ENCODE measurements around the gene GLCCI1. TPM values are rescaled to one million over a fixed set of nuclear protein-coding genes. Genes with fewer than 3 reads are reported as not detected.

Gene GLCCI1
- polyA plus RNA-seq, 2 of the 4 experiments (the other 2 are of a cell fraction) = 1.2 to 2.8 TPM

DNA sequence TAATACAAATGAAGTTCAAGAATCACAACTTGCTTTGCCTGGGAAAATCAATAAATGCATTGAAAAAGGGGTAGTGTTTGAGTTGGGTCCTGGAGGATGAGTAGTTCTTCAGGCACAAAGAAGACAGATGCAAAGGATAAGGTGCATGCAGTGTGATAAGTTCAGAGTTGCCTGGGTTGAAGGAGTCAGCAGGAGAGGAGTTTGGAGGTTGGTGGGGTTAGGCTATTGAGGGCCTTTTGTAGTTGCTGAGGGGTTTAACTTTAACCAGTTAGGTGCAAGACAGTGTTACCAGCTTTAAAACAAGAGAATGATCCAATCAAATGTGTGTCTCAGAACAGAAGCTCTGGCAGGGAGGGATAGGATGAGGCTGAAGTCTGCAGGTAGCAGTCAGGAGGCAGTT lies 44.3 kb upstream of the GLCCI1 start:
- ChIA-PET CTCF (no interaction called here), POLR2A (no interaction called here)
- DNase-seq (ENCODE audit: low read depth in 1 of 2, low spot score in 1 of 2) (no peak), FAIRE-seq (no peak), ATAC-seq (no peak)
- no peak for TF ChIP-seq EHF (CRISPR knock-in tag; IDR thresholded peaks at IDR 0.05)
- TF ChIP-seq ESRRA (IDR thresholded peaks at IDR 0.05; ENCODE audit: borderline replicate concordance, low read length) = no peak
- no peak for TF ChIP-seq FOSL2 (IDR thresholded peaks at IDR 0.05)
- TF ChIP-seq FOSL2 (CRISPR knock-in tag; IDR thresholded peaks at IDR 0.05) = no peak
- TF ChIP-seq SMC3 (IDR thresholded peaks at IDR 0.05) = no peak
- TF ChIP-seq CEBPB (IDR thresholded peaks at IDR 0.05) = no peak
- no peak for TF ChIP-seq SREBF2 (IDR thresholded peaks at IDR 0.05)
- TF ChIP-seq ZFP36 (IDR thresholded peaks at IDR 0.05; ENCODE audit: borderline replicate concordance, partially characterized antibody) = no peak
- H3K9me3 ChIP-seq = no peaks in the 10 kb centered on the region
- no peaks in the 10 kb centered on the region for H3K4me1 ChIP-seq
- no peak overlapping the region for H3K27ac ChIP-seq
- H3K4me3 ChIP-seq = no peak overlapping the region
- no peak overlapping the region for H3K4me2 ChIP-seq

- ATAC-seq (no peak), DNase-seq (ENCODE audit: low read depth in 1 of 2, low spot score in 1 of 2) (no peak), FAIRE-seq (no peak)
- CTCF ChIA-PET = interaction anchor here (1.0 kb wide), 1 partner anchor 42 kb away, joined by 4 read pairs; no protein-coding TSS in a partner anchor
- H3K4me3 ChIP-seq = no peak overlapping the region
- POLR2A ChIA-PET = no interaction called here
- H3K27ac ChIP-seq = no peak overlapping the region
- no peak overlapping the region for H3K4me2 ChIP-seq
- H3K4me1 ChIP-seq = no peaks in the 10 kb centered on the region
- no peaks in the 10 kb centered on the region for H3K9me3 ChIP-seq
- 64% methylated on average over 2 of the region's 2 CpGs for WGBS (ENCODE audit: missing lambda C conversion rate)
- TF ChIP-seq CHD4 (IDR thresholded peaks at IDR 0.05; ENCODE audit: borderline replicate concordance) (no peak), RCOR1 (IDR thresholded peaks at IDR 0.05; ENCODE audit: low read depth, low read length) (no peak), KDM1A (IDR thresholded peaks at IDR 0.05; ENCODE audit: low read depth) (no peak), FOSL2 (IDR thresholded peaks at IDR 0.05) (no peak), FOSL2 (CRISPR knock-in tag; IDR thresholded peaks at IDR 0.05) (no peak), JUN (IDR thresholded peaks at IDR 0.05) (no peak), RAD21 (conservative IDR thresholded peaks at IDR 0.05 in 1 of 2, IDR thresholded peaks at IDR 0.05 in 1 of 2) (no peak)
- TF ChIP-seq, protein P1, sequence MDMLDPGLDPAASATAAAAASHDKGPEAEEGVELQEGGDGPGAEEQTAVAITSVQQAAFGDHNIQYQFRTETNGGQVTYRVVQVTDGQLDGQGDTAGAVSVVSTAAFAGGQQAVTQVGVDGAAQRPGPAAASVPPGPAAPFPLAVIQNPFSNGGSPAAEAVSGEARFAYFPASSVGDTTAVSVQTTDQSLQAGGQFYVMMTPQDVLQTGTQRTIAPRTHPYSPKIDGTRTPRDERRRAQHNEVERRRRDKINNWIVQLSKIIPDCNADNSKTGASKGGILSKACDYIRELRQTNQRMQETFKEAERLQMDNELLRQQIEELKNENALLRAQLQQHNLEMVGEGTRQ (IDR thresholded peaks at IDR 0.05) = no peak
- TF ChIP-seq, protein P2, sequence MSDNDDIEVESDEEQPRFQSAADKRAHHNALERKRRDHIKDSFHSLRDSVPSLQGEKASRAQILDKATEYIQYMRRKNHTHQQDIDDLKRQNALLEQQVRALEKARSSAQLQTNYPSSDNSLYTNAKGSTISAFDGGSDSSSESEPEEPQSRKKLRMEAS (IDR thresholded peaks at IDR 0.05) = no peak
Observed at GRCh38 chr7:7931626-7932025, 37.0 kb upstream of the GLCCI1 start.

DNA sequence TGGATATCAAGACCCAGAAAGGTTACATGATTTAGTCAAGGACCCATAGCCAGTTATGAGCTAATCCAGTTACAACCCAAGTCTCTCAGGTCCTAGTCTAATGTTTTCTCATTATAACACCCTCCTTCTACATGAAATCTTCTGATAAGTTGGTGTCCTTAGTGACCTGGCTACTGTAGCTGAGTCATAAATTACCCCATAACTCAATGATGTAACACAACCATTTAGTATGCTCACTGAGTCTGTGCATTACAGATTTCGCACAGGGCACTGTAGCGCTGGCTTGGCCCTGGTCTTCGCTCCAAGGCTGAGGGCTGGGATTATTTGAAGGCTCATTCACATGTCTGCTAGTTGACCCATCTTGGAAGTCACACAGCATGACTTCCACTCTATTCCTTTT lies 36.0 kb upstream of the GLCCI1 start:
- ChIA-PET POLR2A (no interaction called here), CTCF (interaction anchor here (0.6 to 1.0 kb wide), 2 partner anchors 41 to 295 kb away, joined by 4 read pairs; no protein-coding TSS in a partner anchor)
- Histone ChIP-seq H3K4me3 (no peak overlapping the region), H3K9me3 (no peaks in the 10 kb centered on the region), H3K4me1 (no peaks in the 10 kb centered on the region), H3K27ac (no peak overlapping the region), H3K4me2 (no peak overlapping the region)
- WGBS (ENCODE audit: missing lambda C conversion rate) = 88% methylated on average over 3 of the region's 3 CpGs
- ATAC-seq (no peak), DNase-seq (ENCODE audit: low read depth in 1 of 2, low spot score in 1 of 2) (no peak), FAIRE-seq (no peak)
- TF ChIP-seq FOXS1 (CRISPR knock-in tag; IDR thresholded peaks at IDR 0.05) = no peak

DNA sequence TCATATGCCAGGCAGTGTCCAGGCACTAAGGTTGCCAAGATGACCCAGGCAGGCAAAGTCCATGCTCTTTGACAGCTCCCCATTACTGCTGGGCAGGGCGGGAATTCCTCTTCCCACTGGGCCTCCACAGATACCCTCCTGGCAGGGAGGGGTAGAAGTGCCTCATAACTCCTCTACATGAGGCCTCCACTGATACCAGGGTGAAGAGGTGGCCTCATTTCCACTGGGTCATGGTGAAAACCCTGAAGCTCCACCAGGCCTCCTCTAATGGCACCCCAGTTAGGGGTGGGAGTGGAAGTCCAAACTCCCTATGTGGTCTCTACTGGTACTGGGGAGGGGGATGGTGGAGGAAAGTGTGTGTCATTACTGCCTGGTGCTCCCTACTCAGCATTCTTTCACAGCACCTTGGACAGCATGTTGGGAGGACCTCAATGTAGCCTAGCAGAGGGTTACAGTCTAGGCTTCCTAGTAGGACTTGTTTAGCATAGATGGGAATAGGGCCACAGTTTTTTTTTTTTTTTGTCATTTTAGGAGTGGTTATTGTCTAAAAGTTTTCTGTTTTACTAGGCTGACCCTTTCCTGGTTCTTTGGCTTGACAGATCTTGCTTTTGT lies 34.6 kb upstream of the GLCCI1 start:
- ATAC-seq (no peak), DNase-seq (ENCODE audit: low read depth in 1 of 2, low spot score in 1 of 2) (no peak), FAIRE-seq (no peak)
- ChIA-PET POLR2A (no interaction called here), CTCF (interaction anchor here (1.5 kb wide), 1 partner anchor 33 kb away, joined by 3 read pairs; no protein-coding TSS in a partner anchor)
- Histone ChIP-seq H3K4me1 (no peaks in the 10 kb centered on the region), H3K4me2 (no peak overlapping the region), H3K27ac (no peak overlapping the region), H3K4me3 (no peak overlapping the region), H3K9me3 (no peaks in the 10 kb centered on the region)
- WGBS (ENCODE audit: missing lambda C conversion rate) = 80% methylated on average over 1 of the region's 1 CpG
- no peak for TF ChIP-seq HOXB13 (CRISPR knock-in tag; IDR thresholded peaks at IDR 0.05; ENCODE audit: low read depth)
- TF ChIP-seq HMGXB4 (CRISPR knock-in tag; IDR thresholded peaks at IDR 0.05; ENCODE audit: borderline replicate concordance) = no peak
- no peak for TF ChIP-seq HES2 (IDR thresholded peaks at IDR 0.05)
- TF ChIP-seq ATOH8 (CRISPR knock-in tag; IDR thresholded peaks at IDR 0.05; ENCODE audit: low read depth) = no peak
- TF ChIP-seq FOXS1 (CRISPR knock-in tag; IDR thresholded peaks at IDR 0.05) = no peak
- TF ChIP-seq ZC3H11A (IDR thresholded peaks at IDR 0.05) = no peak
- no peak for TF ChIP-seq CEBPB (IDR thresholded peaks at IDR 0.05)
- no peak for TF ChIP-seq TP53 (CRISPR knock-in tag; IDR thresholded peaks at IDR 0.05)
- TF ChIP-seq REST (IDR thresholded peaks at IDR 0.05) = peak; percentile 19; the same call in 1 of the 2 replicates
